GM19025 (cell line): ENCODE data around the gene GSDME.

ENCODE experiments used
- ATAC-seq: cut with Tn5 transposase; IDR thresholded peaks from one replicate; pipeline ENCODE4 v1.9.1; 2021; ENCODE audit warnings: mild to moderate bottlenecking, low read depth, moderate library complexity; ENCODE audit not compliant: unreplicated experiment

GSDME gene

GRCh38 chr7:24659505-24659904 is 97.8 kb downstream of the GSDME start:
- peak; percentile 76 for ATAC-seq

DNA sequence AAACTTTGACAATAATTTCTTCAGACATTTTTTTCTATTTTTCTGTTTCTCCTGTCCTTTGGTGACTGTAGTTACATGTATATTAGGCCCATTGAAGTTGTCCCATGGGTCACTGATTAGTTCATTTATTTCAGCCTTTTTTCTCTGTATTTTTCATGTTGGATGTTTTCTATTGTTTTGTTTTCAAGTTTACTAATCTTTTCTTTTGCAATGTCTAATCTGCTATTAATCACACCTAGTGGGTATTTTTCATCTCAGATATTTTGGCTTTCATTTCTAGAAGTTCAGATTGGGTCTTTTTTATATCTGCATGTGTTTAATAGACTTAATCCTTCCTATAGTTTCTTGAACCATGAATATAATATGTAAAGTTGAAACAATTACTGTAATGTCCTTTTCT is 99.3 kb downstream of the GSDME start:
- no peak for ATAC-seq

- ATAC-seq, result no peak
Observed at GRCh38 chr7:24656608-24657007, 100.7 kb downstream of the GSDME start.

- ATAC-seq, result no peak
Observed at GRCh38 chr7:24654305-24654704, 103.0 kb downstream of the GSDME start.

DNA sequence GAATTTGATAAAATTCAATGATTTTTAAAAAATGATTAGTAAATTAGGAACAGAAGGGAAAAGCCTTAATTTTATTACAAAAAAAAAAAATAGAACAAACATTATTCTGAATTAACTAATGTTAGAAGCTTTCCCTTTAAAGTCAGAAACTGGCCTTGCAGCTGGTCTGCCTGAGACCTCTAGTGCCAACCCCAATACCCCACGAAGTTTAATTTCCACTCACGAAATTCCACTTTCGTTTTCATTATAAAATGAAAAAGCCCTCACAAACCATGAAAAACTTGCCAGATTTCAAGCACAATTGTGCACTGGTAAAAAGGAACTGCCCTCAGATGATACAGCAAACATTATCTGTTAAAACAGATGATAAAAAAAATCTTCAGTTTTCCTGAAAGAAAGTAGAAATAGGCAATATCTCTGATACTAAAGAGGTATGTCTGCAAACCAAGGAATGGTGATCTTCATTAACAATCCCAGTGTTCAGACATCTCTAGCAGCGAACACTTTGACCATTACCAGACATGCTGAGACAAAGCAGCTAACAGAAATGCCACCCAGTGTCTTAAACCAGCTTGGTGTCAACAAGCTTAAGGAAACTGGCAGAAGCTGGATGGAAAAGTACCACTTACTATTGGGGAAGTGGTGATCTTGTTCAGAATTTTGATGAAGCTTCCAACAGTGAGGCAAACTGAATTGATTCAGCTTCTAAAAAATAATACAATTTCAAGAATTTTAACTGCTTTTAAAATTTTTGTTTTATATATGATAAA is 103.8 kb downstream of the GSDME start:
- ATAC-seq, result no peak

DNA sequence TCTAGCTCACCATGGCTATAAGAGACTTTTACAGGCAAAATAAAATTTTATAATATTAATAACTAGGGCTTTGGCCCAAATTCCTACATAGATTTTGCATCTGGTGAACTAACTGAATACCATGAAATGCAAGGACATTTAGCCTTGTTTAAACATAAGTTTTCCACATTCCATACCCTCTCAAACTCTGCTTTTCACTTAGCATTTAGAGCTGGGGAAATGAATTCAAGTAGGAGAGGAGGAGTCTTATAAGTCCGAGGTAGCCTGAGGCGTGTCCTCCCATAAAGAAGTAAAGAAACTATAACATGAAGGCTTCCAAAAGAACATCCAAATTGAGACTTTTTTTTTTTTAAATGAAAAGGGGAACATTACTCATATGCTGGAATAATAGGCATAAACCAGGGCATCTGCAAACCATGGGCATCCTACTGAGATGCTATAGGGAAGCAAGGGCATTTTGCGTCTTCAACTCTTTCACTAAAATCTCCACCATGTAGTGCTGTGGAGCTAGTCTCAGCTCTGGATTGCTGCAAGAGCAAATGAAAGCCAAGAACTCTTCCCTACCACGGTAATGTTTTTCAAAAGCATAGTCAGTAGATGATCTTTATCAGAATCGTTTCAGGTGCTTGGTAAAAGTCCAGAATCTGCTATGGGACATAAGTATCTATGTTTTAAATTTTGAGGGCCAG is 104.9 kb downstream of the GSDME start:
- ATAC-seq, result no peak
